T-helper 17 cell (primary cell): ENCODE measurements around the gene FAM163B. TPM values are rescaled to one million over a fixed set of nuclear protein-coding genes. Genes with fewer than 3 reads are reported as not detected.
A peak's percentile ranks its signal among the peaks of the same experiment; 100 is the strongest.

Experiments
- ATAC-seq: fragments of 150-1000 bp; cut with Tn5 transposase; 2 replicates; pipeline ENCODE4 v1.10.0; 2021; ENCODE audit warnings: mild to moderate bottlenecking, moderate library complexity
- DNase-seq, 3 donors: peaks; one replicate each; pipeline versions ENCODE4 v3.0.0 to v3.0.0-alpha.2; 2020 to 2021
- H3K9me3 ChIP-seq: one replicate; pipeline ENCODE4 v1.7.0; 2013; ENCODE audit warnings: low read length, mild to moderate bottlenecking; ENCODE audit not compliant: control insufficient read depth, poor library complexity, severe bottlenecking
- H3K27ac Mint-ChIP-seq: one replicate; pipeline ENCODE4 v1.8.0; 2022; ENCODE audit warnings: mild to moderate bottlenecking, moderate library complexity, mixed read lengths
- H3K27me3 Mint-ChIP-seq: one replicate; pipeline ENCODE4 v1.8.0; 2022; ENCODE audit warnings: mixed read lengths
- H3K36me3 Mint-ChIP-seq: one replicate; pipeline ENCODE4 v1.8.0; 2022; ENCODE audit warnings: low read depth, mixed read lengths
- H3K4me1 Mint-ChIP-seq: one replicate; pipeline ENCODE4 v1.8.0; 2022; ENCODE audit warnings: mild to moderate bottlenecking, mixed read lengths
- H3K4me3 Mint-ChIP-seq: one replicate; pipeline ENCODE4 v1.8.0; 2022; ENCODE audit warnings: mild to moderate bottlenecking, moderate library complexity, mixed read lengths
- total RNA-seq, 4 donors: library from RNA in 2 of 4; stranded (reverse) in 2 of 4; gene quantifications; one replicate each; pipeline ENCODE4 v1.2.3 and lab custom pipeline; 2022 to 2026

The FAM163B gene
- total RNA-seq, 2 donors from 2014 or later = not detected

GRCh38 chr9:133643978-133644760, 35.0 kb upstream of the FAM163B start:
- peaks cover 6% of the 10 kb centered on the region for H3K4me1 Mint-ChIP-seq
- H3K36me3 Mint-ChIP-seq = peaks cover 2% of the 10 kb centered on the region
- peaks cover 21% of the 10 kb centered on the region for H3K27me3 Mint-ChIP-seq
- H3K9me3 ChIP-seq = no peaks in the 10 kb centered on the region
- no peak overlapping the region for H3K27ac Mint-ChIP-seq
- no peak for DNase-seq
- no peak for ATAC-seq
- H3K4me3 Mint-ChIP-seq = no peak overlapping the region

GRCh38 chr9:133643362-133643755, 34.2 kb upstream of the FAM163B start:
- H3K9me3 ChIP-seq = no peaks in the 10 kb centered on the region
- DNase-seq (no peak), ATAC-seq (no peak)
- Mint-ChIP-seq H3K27ac (no peak overlapping the region), H3K36me3 (peaks cover 2% of the 10 kb centered on the region), H3K4me1 (peaks cover 8% of the 10 kb centered on the region), H3K27me3 (peaks cover 17% of the 10 kb centered on the region), H3K4me3 (no peak overlapping the region)

GRCh38 chr9:133642708-133643361, 33.6 kb upstream of the FAM163B start:
- peaks cover 8% of the 10 kb centered on the region for H3K4me1 Mint-ChIP-seq
- H3K4me3 Mint-ChIP-seq = no peak overlapping the region
- ATAC-seq (no peak), DNase-seq (no peak)
- no peak overlapping the region for H3K27ac Mint-ChIP-seq
- peaks cover 2% of the 10 kb centered on the region for H3K36me3 Mint-ChIP-seq
- H3K27me3 Mint-ChIP-seq = peaks cover 14% of the 10 kb centered on the region
- H3K9me3 ChIP-seq = no peaks in the 10 kb centered on the region

GRCh38 chr9:133641861-133642595, 32.8 kb upstream of the FAM163B start:
- ATAC-seq (no peak), DNase-seq (no peak)
- Mint-ChIP-seq H3K4me1 (peaks cover 8% of the 10 kb centered on the region), H3K27me3 (peaks cover 8% of the 10 kb centered on the region), H3K36me3 (peaks cover 2% of the 10 kb centered on the region), H3K4me3 (no peak overlapping the region), H3K27ac (no peak overlapping the region)
- H3K9me3 ChIP-seq = no peaks in the 10 kb centered on the region

GRCh38 chr9:133641396-133641655, 32.1 kb upstream of the FAM163B start:
- Mint-ChIP-seq H3K4me3 (no peak overlapping the region), H3K27me3 (peaks cover 14% of the 10 kb centered on the region), H3K4me1 (peaks cover 8% of the 10 kb centered on the region), H3K36me3 (peaks cover 2% of the 10 kb centered on the region), H3K27ac (peak overlapping the region; percentile 37)
- no peaks in the 10 kb centered on the region for H3K9me3 ChIP-seq
- ATAC-seq (no peak), DNase-seq (no peak)

- peaks cover 2% of the 10 kb centered on the region for H3K36me3 Mint-ChIP-seq
- H3K27me3 Mint-ChIP-seq = peaks cover 14% of the 10 kb centered on the region
- ATAC-seq = no peak
- H3K4me1 Mint-ChIP-seq = peaks cover 8% of the 10 kb centered on the region
- no peak for DNase-seq
- H3K9me3 ChIP-seq = no peaks in the 10 kb centered on the region
- no peak overlapping the region for H3K4me3 Mint-ChIP-seq
- peak overlapping the region; percentile 37 for H3K27ac Mint-ChIP-seq
Measured at GRCh38 chr9:133640580-133641395, 31.6 kb upstream of the FAM163B start.

GRCh38 chr9:133640160-133640559, 31.0 kb upstream of the FAM163B start:
- no peaks in the 10 kb centered on the region for H3K9me3 ChIP-seq
- ATAC-seq = no peak
- Mint-ChIP-seq H3K36me3 (peaks cover 2% of the 10 kb centered on the region), H3K27me3 (peaks cover 14% of the 10 kb centered on the region), H3K27ac (no peak overlapping the region), H3K4me3 (no peak overlapping the region), H3K4me1 (peaks cover 8% of the 10 kb centered on the region)
- DNase-seq = no peak

- Mint-ChIP-seq H3K27ac (no peak overlapping the region), H3K4me3 (no peak overlapping the region), H3K36me3 (peaks cover 2% of the 10 kb centered on the region), H3K27me3 (peaks cover 14% of the 10 kb centered on the region), H3K4me1 (peaks cover 7% of the 10 kb centered on the region)
- no peaks in the 10 kb centered on the region for H3K9me3 ChIP-seq
- no peak for ATAC-seq
- DNase-seq = no peak
Measured at GRCh38 chr9:133639613-133640012, 30.4 kb upstream of the FAM163B start.

- Mint-ChIP-seq H3K27me3 (peaks cover 14% of the 10 kb centered on the region), H3K4me3 (peak overlapping the region; percentile 31), H3K36me3 (peaks cover 2% of the 10 kb centered on the region), H3K27ac (no peak overlapping the region), H3K4me1 (peaks cover 7% of the 10 kb centered on the region)
- ATAC-seq = no peak
- no peak for DNase-seq
- no peaks in the 10 kb centered on the region for H3K9me3 ChIP-seq
Measured at GRCh38 chr9:133638711-133639110, 29.5 kb upstream of the FAM163B start.

GRCh38 chr9:133638076-133638475, 28.9 kb upstream of the FAM163B start:
- H3K36me3 Mint-ChIP-seq = peaks cover 2% of the 10 kb centered on the region
- ATAC-seq = no peak
- H3K27ac Mint-ChIP-seq = no peak overlapping the region
- H3K4me1 Mint-ChIP-seq = peaks cover 7% of the 10 kb centered on the region
- no peak for DNase-seq
- H3K9me3 ChIP-seq = no peaks in the 10 kb centered on the region
- peaks cover 14% of the 10 kb centered on the region for H3K27me3 Mint-ChIP-seq
- no peak overlapping the region for H3K4me3 Mint-ChIP-seq

GRCh38 chr9:133637451-133638055, 28.4 kb upstream of the FAM163B start:
- H3K27me3 Mint-ChIP-seq = peaks cover 17% of the 10 kb centered on the region
- H3K36me3 Mint-ChIP-seq = peaks cover 2% of the 10 kb centered on the region
- ATAC-seq = no peak
- H3K27ac Mint-ChIP-seq = no peak overlapping the region
- no peak for DNase-seq
- no peaks in the 10 kb centered on the region for H3K9me3 ChIP-seq
- no peak overlapping the region for H3K4me3 Mint-ChIP-seq
- peaks cover 7% of the 10 kb centered on the region for H3K4me1 Mint-ChIP-seq

GRCh38 chr9:133636902-133637301, 27.7 kb upstream of the FAM163B start:
- H3K27me3 Mint-ChIP-seq = peaks cover 17% of the 10 kb centered on the region
- peaks cover 7% of the 10 kb centered on the region for H3K4me1 Mint-ChIP-seq
- H3K36me3 Mint-ChIP-seq = peaks cover 2% of the 10 kb centered on the region
- no peaks in the 10 kb centered on the region for H3K9me3 ChIP-seq
- H3K4me3 Mint-ChIP-seq = no peak overlapping the region
- no peak overlapping the region for H3K27ac Mint-ChIP-seq
- no peak for DNase-seq
- no peak for ATAC-seq
